ENCODE data around the gene SRPK2.

GRCh38 chr7:105369944-105370343 lies 18.8 kb downstream of the SRPK2 start:
- TF ChIP-seq CTCF (IDR thresholded peaks at IDR 0.05), result no peak
- no peak for TF ChIP-seq POLR2A (IDR thresholded peaks at IDR 0.05)

Measured in breast epithelium (tissue), 3 donors.